Amygdala (tissue), 56 donors: Measurements from ENCODE around the gene IFT27.
"Not testable (repeated sequence)": the region's sequence is repeated elsewhere in the genome, so short reads cannot be mapped to it uniquely, and the experiment has no call there.

Source experiments
- DNase-seq, 56 donors: peaks; one replicate each; lab custom pipeline; 2025; lab: John Stamatoyannopoulos, UW

IFT27 gene

DNA sequence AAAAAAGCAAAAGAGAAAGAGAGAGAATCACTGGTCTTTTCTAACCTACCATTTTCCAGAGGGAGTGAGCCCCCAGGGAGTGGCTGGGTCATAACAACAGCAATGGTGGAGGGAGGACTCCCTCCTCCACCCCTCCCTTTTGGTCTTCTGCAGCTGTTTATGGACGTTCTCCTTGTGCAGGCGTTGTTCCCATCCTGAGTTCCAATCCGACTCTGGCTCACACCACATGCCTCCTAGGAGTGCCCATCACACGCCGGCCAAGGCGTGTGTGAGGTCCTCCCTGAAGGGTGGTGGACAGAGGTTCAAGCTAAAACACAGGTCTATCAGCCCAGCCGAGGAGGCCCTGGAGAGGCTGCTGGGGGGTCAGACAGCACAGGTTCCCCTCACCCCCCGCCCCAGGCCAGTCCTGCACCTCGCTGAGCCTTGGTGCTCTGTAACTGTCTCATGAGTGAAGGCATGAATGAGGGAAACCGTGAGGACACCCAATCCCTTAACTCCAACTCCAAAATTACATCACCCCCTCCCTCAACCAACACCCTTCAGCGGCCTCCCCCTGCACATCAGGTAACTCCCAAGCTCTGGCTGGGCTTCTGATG is 29.4 kb downstream of the IFT27 start:
- no peak for DNase-seq

DNA sequence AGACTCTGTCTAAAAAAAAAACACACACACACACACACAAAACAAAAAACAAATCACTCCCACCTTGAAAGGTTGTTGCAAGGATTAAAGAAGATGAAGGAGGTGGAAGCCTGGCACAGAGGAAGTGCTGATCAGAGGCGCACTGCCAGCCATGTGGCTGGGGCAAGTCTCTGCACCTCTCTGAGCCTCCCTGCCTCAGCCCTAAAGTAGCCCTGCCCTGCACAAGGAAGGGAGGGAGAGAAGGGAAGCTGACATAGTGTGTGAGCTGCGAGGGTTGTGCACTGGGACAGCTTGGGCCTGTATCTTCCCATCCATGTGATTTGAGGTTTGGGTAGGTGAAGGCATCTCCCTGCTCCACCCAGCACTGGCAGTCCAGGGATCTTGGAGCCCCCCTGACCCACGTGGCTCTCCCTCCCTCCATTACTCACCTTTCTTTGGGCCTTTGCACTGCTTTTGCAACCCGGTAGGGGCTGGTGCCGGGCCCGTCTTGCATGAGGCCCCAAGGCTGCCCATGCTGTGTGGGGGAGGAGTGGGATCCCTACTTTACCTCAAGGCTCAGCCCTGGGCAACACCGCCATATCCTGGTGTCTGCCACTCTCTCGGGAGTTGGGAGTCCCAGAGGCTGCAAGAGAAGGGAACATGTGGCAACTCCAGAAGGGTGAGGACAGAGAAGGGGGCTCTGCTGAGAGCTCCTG is 30.5 kb downstream of the IFT27 start:
- no peak for DNase-seq

DNA sequence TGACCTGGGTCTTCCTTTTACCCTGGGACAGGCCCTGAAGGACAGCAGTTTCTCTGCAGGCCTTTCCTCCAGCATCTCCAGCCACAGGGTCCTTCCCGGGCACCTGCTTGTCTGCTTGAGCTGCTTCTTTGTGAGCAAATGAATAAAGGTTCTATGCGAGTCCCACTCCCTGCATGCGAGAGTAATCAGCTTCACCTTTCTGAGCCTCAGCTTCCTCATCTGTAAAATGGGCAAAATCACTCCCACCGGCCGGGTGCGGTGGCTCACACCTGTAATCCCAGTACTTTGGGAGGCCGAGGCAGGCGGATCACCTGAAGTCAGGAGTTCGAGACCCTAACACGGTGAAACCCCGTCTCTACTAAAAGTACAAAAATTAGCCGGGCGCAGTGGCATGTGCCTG is 31.1 kb downstream of the IFT27 start:
- no peak for DNase-seq

DNA sequence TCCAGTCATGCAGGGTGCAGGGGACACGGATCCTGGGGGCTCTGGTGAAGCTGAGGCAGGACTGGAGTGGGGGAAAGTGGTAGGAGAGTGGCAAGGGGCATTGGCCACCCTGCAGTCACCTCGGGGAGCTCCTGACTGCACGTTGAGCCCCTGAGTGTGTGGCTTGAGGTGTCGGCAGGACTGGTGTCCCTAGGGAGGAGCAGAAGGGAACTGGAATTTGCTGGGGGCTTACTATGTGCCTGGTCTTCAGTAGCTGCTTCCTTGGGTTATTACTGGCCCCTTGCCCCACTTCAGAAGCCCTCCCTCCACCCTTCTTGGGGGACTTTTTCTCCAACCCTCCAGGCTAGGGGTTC is 31.5 kb downstream of the IFT27 start:
- DNase-seq = no peak

DNA sequence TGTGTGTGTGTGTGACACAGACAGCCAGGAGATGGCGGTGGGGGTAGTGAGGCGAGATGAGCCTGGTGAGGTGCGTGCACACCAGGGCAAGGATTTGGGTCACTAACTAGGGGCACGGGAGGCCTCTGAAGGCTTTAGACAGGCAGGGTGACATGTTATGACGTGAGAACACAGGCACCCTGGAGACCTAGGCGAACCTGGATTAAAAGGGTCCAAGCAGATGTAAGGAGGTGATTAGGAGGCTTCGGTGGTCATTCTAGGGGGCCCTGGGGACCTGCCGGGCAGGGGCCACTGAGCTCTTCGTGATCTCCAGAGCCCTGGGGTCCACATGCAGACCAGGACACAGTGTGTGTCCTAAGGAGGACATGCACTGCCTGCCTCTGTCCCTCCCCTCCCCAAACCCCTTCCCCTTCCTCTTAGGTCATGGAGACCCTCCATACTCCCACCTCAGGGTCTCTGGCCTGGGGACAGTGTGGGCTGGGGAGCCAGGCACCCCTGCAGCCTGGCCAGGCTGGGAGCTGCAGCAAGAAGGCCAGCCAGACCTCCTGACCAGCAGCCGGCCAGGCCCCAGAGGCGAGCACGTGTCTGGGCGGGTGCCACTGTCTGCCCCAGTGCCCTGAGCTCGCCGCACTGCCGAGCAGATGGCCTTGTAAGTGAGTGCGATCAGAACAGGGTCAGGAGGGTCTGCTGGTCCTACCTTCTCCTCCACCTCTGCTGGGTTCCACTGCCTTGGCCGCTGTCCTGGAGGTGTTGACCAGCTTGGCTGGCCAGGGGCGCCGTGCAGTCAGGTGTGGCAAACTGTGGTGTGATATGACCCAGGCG is 32.1 kb downstream of the IFT27 start:
- peak in 4 of 56 donors; percentile 12 to 33 (median 19) for DNase-seq

DNA sequence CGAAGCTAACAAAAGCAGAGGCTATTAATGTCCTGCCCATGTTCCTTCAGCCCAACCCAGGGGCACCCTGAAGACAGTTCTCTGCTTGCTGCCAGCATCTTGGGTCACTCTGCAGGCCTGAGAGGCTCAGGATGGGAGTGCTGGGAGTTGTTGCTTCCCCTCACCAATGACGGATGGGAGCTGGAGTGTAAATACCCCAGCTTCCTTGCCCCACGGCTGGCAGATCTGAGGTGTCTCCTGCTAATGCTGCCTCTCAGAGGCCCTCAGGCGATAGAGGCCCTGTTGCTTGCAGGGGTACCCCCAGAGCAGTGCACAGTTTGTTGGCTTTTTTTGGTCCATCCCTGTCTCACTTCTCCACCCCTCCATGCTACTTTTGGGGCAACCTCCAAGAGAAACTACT is 32.9 kb downstream of the IFT27 start:
- DNase-seq = no peak

DNA sequence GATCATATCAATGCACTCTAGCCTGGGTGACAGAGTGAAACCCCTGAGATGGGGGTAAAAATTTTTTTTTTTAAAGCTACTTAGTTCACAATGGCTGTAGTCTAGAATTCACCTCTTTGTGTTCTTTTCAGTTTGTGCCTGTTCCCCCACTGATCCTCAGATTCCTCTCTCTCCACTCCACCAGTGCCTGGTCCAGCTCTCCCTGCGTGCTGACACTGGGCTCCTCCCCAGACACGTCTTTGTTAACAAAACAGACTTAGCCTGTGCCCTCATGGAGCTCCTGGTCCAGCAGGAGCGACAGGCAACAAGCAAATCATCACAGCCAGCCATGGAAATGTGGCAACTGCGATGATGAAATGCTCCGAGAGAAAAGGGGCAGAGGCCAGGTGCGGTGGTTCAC is 34.0 kb downstream of the IFT27 start:
- no peak for DNase-seq

DNA sequence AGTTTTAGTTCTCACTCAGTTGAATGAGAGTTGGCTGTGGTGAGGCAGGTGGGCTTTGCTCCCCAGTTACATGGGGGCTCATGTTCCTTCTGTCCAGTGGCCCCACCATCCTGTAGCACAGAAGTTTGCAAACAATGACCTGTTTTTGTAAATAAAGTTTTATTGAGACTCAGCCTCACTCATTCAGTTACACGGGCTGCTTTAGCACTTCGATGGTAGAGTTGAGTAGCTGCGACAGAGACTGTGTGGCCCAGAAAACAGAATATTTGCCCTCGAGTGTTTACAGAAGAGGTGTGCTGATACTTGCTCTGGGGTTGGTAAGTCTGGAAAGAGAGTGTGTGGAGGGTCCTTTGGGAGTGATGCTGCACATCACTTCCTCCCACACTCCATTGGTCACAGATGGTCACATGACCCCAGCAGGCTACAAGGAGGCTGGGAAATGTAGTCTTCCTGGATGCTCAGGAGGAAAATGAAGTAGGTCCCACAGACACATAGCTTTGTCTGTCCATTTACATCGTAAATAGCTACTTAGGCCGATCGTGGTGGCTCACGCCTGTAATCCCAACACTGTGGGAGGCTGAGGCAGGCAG is 34.6 kb downstream of the IFT27 start:
- no peak for DNase-seq

DNA sequence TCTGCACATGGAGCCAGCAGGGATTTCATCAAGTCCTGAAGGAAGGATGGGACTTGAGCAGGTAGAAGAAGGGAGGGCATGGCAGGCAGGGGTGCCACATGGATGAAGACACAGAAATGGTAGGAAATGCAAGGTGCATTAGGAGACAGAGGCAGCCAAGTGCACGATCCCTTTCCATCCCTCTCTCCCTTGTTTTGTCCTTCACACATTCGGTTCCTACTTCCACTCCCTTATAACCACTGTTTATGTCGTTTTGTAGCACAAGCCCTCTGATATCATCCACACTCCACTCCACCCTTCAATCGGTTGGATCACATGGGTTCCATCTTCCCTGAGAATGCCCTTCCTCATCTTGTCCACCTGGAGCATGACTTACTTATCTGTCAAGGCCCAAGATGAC is 35.2 kb downstream of the IFT27 start:
- DNase-seq = no peak

DNA sequence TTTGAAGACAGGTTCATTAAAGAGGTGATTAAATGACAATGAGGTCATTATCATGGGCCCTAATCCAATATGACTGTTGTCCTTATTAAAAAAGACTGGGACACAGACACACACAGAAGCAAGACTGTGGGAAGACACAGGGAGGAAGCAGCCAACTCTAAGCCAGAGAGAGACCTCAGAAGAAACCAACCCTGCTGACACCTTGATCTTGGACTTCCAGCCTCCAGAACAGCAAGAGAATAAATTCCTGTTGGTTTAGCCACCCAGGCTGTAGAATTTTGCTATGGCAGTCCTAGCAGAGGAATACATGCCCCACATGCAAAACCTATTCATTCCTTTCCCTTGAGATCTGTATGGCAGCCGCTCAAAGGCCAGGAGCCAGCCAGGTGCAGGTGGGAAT is 36.7 kb downstream of the IFT27 start:
- no peak for DNase-seq

DNA sequence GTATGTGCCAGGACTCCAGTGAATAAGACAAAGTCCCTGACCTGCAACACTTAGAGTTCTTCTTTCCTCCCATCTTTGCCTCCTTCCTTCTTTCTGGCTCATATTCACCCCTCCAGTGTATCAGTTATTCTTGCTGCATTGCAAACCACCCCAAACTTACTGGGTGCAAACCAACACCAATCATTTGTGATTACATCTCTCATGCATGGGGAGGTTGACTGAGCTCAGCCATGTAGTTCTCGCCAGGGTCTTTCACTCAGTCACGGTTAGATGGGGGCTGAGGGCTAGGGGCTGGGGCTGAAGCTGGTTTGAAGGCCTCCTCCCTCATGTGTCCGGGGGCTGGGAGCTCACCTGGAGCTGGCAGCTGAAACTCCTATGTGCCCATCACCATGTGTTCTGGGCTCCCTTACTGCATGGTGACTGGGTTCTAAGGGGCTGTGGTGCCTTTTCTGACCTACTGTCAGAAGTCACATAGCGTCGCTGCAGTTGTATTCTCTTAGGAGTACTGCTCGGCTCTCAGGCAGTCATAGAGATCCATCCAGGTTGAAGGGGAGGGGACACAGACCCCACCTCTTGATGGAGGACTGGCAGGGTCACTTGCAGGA is 37.4 kb downstream of the IFT27 start:
- no peak for DNase-seq

DNA sequence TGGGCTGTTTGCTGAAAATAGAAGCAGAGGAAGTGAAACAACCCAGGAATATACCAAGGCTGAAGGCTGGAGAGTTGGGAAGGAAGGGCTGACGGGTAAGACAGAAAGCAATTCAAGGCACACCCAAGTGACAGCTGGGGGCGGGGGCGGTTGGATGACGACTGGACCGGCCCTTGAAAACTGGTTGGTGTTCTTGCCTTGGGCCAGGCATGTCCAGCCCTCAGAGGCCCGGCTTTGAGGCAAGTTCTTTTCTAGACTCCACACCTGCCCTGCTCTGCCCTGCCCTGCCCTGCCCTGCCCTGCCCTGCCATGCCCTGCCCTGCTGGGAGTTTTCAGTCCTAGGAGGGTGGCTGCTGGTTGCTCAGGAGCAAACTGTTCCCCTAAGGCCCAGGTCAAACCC is 38.1 kb downstream of the IFT27 start:
- DNase-seq = peak in 4 of 56 donors; percentile 1 to 18 (median 8)

DNA sequence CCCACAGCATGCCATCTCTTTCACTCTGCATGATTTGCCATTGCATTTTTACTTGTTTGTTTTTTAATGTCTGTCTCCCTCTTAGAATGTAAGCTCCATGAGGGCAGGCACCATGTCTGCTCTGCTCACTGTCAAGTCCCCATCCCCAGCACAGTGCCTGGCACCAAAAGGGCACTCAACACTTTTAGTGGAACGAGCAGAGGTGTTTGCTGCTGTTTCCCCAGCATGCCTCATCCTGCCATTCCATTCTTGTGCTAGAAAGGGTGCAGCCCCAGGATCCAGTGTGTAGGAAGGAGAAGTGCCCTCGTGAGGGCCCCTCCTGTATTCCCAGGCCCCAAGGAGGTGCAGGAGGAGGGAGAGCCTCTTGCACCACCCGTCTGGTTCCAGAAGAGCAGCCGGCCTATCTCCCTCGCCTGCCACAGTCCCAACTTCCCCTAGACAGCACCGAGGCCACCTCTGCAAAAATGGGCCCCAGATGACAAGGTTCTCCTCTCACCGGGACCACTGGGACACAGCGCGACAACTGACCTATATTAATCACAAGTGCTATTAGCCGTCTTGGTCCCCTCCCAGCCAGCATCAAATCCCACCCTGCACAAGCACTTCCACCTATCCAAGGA is 39.1 kb downstream of the IFT27 start:
- no peak for DNase-seq

DNA sequence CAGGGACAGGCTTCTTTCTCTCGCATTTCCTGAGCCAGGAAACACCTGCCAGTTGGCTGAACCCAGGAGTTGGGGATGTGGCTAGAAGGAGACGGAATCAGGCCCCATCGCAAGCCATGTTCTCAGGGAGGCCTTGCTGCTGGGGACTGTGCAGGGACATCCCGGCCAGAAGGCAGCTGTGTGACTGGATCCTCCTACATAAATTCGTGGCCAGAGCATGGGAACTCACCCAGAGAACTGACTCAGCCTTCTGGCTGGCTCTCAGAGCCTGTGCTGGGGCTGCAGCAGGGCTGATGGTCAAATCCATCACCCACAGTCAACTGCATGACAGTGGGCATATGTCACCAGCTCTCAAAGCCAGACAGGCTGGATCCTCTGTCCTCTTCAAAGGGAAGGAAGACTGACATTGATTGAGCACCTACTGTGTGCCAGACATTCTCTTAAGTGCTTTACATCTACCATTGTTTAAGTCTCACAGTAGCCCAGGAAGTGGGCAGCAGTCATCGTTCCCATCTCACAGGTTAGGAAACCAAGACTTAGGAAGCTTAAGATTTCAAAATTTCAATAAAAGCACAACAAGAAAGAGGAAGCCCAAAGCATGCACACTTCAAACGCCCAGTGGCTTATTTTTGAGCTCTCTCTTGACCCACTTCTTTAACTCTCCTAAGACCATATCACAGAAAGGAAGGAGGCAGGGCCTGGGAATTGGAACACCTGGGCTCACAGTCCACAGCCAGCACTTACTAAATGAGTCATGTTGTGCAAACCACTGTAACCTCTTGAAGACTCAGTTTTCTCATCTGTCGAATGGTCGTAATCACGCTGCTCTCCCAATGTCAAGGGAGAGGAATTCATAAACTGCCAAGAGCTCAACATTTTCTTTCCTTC is 41.5 kb downstream of the IFT27 start:
- peak in 2 of 56 donors; percentile 3 to 6 for DNase-seq

DNA sequence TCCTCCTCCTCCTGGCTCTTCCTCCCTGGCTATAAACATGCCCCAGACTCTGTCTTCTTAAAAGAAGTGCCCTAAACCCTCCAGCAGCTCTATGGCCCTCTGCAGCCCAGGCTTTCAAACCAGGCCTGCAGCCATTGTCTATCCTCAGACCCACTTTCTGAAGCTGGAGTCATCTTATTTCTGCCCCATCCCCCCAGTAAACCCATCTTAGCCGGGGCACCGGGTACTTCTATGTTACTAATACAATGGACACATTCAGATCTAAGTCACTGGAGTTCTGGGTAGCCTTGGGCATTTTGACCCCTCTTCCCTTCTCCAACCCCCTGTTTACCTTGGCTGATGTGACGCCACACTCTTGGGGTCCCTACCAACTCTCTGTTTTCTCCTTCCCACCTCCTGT is 42.6 kb downstream of the IFT27 start:
- DNase-seq = no peak

DNA sequence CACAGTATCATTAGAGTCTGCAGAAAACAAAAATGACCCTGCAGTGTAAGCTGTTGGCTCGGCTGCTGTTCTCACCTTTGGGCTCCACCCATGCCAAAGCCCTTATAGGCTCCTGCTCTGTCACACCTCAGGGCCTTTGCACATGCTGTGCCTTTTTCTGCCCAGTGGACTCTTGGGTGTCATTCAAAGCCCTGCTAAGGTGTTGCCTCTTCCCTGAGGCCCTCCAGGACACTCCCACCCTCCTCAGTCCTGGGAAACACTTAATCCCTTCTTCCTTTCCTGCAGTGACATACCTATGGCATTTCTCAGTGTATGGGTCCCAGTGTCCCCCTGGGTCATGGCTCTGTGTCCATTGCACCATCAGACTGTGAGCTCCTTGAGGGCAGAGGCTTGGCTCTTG is 43.3 kb downstream of the IFT27 start:
- DNase-seq = no peak

DNA sequence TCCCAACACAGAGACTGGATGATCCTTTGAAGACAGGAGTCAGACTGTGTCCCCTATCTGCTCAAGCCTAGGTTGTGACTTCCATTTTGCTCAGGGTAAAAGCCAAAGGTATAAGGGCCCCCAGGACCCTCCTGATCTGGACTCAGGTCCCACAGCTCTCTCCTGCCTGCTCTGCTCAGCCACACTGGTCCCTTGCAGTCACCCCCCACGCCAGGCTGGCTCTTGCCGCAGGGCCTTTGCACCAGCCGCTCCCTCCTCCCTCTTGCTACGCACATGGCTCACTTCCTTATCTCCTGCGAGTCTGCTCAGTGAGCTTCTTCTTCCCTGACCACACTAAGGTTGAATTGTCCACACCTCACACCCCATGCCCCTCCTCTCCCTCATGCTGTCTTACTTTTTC is 44.0 kb downstream of the IFT27 start:
- no peak for DNase-seq

DNA sequence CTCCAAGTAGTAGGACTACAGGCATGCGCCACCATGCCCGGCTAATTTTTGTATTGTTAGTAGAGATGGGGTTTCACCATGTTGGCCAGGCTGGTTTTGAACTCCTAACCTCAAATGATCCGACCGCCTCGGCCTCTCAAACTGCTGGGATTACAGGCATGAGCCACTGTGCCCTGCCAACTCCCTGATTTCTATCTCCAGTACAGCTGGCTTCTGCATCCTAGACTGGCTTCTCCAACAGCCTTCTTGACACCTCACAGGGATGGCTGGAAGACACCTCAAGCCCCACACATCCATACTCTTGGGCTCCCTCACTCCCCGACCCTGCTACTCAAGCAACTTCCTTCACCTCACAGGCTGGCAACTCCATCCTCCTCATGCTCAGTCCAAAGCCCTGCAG is 44.6 kb downstream of the IFT27 start:
- DNase-seq = not testable (repeated sequence)

DNA sequence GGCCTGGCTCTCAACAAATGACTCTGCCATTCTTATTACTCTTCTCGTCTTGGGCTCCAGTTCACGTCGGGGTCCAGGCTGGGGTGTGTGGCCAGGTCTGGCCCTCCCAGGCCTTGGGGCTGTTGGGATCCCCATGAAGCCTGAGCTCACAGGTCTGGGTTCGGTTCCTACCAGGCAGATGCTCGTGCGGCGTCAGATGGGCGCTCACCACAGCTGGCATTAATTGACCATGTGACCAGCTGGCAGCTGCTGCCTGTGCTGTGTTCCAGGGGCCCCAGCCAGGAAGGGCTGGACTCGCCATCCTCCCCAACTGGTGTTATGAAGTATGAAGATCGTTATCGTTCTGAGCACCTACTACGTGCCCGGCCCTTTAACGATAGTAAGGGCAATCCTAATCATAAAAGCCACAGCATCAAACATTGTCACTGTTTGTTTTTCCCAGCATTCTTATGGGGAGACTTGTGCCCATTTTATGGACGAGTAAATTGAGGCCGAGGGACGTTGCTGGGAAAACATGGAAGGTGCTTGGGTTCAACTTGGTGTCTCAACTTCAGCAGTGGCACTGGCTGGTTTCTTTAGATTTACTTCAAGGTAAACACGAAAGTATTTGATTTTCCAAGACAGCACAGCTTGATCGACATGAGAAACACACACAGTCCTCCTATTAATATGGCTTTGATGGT is 45.6 kb downstream of the IFT27 start:
- no peak for DNase-seq
